HL-60/S4 treated with phorbol 12-myristate 13-acetate at 8.2 ng/mL for 4 days and 3 days (cell line): Measurements from ENCODE around the gene KRTAP9-3.
"Not testable (repeated sequence)": the region's sequence is repeated elsewhere in the genome, so short reads cannot be mapped to it uniquely, and the experiment has no call there.

Experiments
- in situ Hi-C: fragments of 300-500 bp; cut with MboI; formaldehyde crosslinking; loops from 2 replicates; pipeline ENCODE4 v1.15.0; 2022; ENCODE audit warnings: low sequenced_read_pairs

Gene KRTAP9-3, protein sequence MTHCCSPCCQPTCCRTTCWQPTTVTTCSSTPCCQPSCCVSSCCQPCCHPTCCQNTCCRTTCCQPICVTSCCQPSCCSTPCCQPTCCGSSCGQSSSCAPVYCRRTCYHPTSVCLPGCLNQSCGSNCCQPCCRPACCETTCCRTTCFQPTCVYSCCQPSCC

DNA sequence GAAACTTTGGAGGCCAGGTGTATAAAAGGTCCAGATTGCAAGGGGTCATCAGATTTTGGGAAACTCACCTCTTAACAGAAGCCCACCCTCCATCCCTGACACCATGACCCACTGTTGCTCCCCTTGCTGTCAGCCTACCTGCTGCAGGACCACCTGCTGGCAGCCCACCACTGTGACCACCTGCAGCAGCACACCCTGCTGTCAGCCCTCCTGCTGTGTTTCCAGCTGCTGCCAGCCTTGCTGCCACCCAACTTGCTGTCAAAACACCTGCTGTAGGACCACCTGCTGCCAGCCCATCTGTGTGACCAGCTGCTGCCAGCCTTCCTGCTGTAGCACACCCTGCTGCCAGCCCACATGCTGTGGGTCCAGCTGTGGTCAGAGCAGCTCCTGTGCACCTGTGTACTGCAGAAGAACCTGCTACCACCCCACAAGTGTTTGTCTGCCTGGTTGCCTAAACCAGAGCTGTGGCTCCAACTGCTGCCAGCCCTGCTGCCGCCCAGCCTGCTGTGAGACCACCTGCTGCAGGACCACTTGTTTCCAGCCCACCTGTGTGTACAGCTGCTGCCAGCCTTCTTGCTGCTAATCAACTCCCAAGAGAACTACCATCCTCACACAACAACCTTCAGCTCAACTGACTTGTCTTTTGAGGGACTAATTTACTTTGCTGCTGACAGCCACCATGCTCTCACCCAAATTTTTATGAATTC lies at the start of gene KRTAP9-3:
KRTAP9-3 (plus strand) TSS at position 51 of the 707 bp plus-strand sequence; CDS start at position 104, 53 bp downstream.
- in situ Hi-C loops = not testable (repeated sequence)

DNA sequence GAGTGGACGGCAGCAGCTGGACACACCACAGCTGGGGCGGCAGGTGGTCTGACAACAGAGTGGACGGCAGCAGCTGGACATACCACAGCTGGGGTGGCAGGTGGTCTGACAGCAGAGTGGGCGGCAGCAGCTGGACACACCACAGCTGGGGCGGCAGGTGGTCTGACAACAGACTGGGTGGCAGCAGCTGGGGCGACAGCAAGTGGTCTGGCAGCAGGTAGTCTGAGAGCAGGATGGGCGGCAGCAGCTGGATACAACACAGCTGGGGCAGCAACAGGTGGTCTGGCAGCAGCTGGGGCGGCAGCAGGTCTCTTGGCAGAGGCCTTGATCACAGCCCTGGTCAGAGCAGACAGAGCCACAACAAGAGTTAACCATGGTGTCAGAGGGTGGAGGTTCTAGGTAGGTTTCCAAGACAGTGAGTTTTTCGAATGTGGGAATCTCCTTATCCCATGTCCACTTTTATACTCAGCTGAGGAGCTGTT lies 47.7 kb upstream of the KRTAP9-3 start, which contains the start of gene KRTAP4-1:
KRTAP4-1 (minus strand) TSS at position 432 of the 482 bp plus-strand sequence; CDS start at position 375, 57 bp downstream.
- in situ Hi-C loops = no loop called here

DNA sequence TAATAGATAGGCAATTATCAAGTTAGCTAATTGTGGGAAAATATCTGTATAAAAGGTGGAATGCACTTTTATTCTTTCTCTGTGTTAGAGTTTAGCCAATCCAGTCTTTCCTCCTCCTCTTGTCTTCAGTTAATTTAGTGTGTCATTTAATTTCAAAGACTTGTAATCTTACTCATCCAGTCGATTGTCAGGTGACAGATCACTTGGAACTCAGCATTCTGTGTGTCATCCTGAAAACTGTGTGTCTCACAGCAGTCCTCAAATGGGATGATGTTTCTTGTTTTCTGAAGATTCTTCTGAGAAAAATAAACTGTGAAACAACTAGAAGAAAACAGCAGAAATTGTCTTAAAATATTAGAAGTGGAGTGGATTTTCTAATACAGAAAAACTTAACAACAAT lies 47.2 kb upstream of the KRTAP9-3 start:
- in situ Hi-C loops = no loop called here

DNA sequence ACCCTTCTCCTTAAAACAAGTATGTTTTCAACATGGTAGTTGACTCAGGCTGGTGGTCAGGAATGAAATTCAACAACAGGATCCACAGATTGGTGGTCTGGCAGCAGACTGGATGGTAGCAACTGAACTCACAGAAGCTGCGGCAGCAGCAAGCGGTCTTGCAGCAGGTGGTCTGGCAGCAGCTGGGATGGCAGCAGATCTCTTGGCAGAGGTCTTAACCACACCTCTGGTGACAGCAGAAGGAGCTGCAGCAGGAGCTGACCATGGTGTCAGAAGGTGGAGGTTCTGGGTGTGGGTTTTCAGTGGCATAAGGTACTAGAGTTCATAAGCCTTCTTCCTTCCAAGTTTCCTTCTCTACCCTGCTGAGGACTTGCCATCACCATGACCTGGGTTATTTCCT lies 45.4 kb upstream of the KRTAP9-3 start:
- in situ Hi-C loops = no loop called here

DNA sequence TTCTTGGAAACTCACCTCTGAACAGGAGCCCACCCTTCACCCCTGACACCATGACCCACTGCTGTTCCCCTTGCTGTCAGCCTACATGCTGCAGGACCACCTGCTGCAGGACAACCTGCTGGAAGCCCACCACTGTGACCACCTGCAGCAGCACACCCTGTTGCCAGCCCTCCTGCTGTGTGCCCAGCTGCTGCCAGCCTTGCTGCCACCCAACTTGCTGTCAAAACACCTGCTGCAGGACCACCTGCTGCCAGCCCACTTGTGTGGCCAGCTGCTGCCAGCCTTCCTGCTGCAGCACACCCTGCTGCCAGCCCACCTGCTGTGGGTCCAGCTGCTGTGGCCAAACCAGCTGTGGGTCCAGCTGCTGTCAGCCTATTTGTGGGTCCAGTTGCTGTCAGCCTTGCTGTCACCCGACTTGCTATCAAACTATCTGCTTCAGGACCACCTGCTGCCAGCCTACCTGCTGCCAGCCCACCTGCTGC lies 42.4 kb upstream of the KRTAP9-3 start, which contains the start of gene KRTAP9-1:
KRTAP9-1 (plus strand) TSS at position 51 of the 482 bp plus-strand sequence; CDS start at position 51, 0 bp downstream.
- in situ Hi-C loops = not testable (repeated sequence)

DNA sequence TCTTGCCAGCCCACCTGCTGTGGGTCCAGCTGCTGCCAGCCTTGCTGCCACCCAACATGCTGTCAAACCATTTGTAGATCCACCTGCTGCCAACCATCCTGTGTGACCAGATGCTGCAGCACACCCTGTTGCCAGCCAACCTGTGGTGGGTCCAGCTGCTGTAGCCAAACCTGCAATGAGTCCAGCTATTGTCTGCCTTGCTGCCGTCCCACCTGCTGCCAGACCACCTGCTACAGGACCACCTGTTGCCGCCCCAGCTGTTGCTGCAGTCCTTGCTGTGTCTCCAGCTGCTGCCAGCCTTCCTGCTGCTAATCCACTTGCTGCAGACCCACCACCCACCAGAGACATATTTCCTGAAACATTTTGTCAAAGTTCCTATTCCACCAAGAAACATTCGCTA lies 41.9 kb upstream of the KRTAP9-3 start:
- in situ Hi-C loops = no loop called here

DNA sequence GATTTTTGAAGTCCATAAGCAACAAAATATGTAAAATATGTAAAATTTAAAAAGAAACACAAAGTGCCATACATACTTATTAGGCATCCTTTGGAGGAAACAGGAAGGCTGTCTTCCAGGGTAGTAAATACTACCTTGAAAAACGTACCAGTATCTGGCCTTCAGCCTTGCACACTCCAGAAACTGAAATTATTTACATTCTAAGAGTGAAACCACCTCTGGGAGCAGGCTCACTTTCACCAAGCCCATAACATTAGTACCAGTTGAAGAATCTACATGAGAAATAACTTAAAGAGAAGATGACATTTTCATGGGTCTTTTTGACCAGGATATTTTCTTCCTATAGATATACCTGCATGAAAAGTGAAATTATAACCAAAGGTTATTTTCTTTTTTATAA lies 36.2 kb upstream of the KRTAP9-3 start:
- in situ Hi-C loops = no loop called here

DNA sequence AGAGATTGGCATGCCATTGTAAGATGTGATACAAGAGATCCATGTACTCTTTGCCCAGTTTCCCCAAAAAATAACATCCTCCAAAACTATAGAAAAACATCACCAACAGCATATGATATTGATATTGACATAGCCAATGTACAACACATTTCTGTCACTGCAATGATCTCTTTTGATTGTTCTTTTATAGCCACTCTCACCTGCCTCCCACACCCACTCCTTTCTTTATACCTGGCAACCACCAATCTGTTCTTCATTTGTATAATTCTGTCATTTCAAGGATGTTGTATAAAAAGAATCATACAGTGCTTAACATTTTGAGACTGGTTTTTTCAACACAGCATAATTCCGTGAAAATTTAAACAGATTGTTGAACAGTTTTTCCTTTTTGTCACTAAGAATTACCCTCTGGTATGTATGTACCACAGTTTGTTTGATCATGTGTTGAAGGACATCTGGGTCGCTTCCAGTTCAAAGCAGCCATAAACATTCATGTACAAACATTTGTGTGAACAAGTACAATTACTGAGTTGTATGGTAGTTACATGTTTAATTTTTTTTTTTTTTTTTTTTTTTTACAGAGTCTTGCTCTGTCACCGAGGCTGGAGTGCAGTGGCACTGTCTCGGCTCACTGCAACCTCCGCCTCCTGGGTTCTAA lies 32.7 kb upstream of the KRTAP9-3 start:
- in situ Hi-C loops = no loop called here

DNA sequence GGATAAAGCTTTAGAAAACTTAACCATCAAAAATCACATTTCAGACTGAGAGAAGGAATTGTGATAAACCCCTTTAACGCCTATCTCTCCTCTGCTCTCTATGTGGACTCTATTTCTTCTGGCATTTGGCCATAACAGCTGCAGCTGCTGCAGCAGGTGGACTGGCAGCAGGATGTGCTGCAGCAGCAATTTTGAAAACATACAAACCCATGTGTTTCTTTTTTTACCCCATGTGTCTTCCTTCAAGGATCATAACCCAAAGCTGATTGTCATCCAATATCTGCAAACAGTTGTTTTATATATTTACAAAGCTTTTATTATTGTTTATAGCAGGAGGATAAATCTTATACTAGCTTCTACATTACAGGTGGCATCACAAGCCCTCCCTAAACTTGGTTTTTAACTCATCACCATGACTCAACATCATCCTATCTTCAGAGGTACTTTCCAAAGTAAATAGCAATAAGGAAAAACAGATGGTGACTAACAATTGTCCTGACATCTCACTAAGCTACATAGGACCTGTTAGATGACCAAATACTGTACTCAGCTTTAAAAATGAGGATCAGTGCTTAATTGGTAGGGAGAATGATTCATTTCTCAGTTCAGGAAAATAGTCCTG lies 20.3 kb upstream of the KRTAP9-3 start:
- in situ Hi-C loops = no loop called here

DNA sequence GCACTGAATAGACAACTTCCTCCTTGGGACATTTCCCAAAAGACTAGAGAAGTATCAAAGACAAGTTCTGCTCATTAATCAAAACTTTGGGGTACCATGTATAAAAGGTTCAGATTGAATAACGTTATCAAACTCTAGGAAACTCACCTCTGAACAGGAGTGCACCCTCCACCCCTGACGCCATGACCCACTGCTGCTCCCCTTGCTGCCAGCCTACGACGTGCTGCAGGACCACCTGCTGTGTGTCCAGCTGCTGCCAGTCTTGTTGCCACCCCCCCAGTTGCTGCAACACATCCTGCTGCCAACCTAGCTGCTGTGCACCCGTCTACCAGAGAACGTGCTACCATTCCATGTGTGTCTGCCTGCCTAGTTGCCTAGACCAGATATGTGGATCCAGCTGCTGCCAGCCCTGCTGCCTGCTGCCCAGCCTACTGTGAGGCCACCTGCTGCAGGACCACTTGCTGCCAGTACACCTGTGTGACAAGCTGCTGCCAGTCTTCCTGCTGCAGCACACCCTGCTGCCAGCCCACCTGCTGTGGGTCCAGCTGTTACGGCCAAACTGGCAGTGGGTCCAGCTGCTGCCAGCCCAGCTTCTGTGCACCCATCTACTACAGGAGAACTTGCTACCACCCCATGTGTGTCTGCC lies 19.6 kb upstream of the KRTAP9-3 start:
- in situ Hi-C loops = no loop called here

DNA sequence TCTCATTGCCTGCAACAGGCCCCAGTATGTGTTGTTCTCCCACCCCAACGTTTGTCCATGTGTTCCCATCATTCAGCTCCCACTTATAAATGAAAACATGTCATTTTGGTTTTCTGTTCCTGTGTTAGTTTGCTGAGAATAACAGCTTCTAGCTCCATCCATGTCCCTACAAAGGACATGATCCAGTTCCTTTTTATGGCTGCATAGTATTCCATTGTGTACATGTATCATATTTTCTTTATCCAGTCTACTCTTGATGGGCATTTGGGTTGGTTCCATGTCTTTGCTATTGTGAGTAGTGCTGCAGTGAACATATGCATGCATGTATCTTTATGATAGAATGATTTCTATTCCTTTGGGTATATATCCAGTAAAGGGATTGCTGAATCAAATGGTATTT lies 16.6 kb upstream of the KRTAP9-3 start:
- in situ Hi-C loops = no loop called here

DNA sequence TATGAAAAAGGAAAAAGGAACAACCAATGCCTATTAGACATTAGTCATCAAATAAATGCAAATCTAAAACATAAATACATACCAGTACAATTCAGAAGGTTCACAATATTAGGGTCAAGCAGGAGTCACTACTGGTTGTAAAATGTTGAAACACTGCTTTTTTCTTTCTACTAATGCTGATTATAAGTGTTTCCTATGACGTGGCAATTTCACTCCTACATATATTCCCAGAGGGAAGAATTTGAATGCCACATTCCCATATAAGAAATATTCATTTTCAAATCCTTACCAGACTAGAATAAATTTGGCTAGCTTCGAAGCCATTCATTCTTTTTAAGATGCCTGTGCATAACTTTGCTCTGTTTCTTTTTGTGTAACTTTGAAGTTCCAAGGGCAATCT lies 8.4 kb upstream of the KRTAP9-3 start:
- in situ Hi-C loops = no loop called here

DNA sequence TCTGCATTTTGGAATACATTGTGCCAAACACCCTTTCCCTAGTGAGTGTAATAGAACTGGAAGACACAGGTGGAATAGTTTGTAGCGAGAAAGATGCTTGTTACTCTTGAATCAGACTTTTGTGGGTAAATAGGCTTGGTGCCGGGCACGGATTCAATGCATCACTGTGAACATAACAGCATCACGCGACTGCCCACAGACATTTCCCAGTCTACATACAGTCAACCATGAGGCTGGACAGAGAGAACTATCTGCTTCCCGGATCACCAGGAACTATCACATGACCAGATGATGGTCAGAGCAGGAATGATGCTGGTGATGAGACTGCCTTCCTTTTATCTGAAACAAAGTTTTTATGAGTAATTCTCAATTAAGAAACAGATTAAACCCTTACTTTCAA lies 6.2 kb upstream of the KRTAP9-3 start:
- in situ Hi-C loops = no loop called here

DNA sequence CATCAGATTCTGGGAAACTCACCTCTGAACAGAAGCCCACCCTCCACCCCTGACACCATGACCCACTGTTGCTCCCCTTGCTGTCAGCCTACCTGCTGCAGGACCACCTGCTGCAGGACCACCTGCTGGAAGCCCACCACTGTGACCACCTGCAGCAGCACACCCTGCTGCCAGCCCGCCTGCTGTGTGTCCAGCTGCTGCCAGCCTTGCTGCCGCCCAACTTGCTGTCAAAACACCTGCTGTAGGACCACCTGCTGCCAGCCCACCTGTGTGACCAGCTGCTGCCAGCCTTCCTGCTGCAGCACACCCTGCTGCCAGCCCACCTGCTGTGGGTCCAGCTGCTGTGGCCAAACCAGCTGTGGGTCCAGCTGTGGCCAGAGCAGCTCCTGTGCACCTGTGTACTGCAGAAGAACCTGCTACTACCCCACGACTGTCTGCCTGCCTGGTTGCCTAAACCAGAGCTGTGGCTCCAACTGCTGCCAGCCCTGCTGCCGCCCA lies 5.6 kb upstream of the KRTAP9-3 start, which contains the start of gene KRTAP9-2:
KRTAP9-2 (plus strand) TSS at position 51 of the 498 bp plus-strand sequence; CDS start at position 58, 7 bp downstream.
- in situ Hi-C loops = not testable (repeated sequence)

DNA sequence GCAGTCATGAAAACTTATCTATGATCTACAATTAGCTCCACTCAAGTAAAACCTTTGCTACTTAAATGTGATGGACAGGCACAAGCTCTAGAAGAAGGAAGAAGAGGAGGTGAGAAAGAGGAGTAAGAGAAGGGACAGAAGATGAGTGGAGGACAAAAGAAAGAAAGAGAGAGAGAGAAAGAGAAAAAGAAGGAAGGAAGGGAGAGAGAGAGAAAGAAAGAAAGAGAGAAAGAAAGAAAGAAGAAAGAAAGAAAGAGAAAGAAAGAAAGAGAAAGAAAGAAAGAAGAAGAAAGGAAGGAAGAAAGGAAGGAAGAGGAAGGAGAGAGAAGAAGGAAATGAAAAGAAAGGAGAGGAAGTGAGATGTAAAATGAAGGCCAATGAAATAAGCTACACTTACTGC lies 2.2 kb upstream of the KRTAP9-3 start:
- in situ Hi-C loops = no loop called here

DNA sequence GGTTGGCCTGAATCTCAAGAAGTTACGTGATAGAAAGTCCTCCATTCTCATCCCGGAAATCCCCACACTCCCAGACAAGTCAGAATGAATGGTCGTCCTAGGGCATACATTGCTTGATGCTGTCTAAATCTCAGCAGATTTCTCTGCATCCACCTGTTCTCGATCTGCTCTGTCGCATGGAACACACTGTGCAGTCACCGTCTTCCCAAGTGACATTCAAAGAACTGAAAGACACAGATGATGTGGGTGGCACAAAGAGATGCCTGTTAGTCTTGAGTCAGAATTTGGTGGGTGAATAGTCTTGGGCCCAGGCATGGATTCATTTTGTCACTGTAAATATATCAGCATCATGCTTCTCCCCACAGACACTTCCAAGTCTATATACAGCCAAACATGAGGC lies 518 bp upstream of the KRTAP9-3 start:
- in situ Hi-C loops = no loop called here

DNA sequence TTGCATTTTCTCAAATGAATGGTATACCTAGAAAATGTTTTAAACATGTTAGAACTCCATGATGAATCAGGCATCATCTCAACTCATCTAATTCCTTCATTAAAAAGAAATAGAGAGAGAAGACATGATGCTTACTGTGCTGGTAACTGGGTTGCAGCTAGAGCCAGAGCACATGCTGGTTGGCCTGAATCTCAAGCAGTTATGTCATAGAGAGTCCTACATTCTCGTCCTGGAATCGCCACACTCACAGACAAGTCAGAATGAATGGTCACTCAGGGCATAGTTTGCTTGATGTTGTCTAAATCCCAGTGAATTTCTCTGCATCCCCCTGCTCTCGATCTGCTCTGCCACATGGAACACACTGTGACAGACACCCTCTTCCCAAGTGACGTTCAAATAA lies 4.9 kb downstream of the KRTAP9-3 start:
- in situ Hi-C loops = not testable (repeated sequence)

DNA sequence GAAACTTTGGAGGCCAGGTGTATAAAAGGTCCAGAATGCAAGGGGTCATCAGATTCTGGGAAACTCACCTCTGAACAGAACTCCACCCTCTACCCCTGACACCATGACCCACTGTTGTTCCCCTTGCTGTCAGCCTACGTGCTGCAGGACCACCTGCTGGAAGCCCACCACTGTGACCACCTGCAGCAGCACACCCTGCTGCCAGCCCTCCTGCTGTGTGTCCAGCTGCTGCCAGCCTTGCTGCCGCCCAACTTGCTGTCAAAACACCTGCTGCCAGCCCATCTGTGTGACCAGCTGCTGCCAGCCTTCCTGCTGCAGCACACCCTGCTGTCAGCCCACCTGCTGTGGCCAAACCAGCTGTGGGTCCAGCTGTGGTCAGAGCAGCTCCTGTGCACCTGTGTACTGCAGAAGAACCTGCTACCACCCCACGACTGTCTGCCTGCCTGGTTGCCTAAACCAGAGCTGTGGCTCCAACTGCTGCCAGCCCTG lies 5.7 kb downstream of the KRTAP9-3 start, which contains the start of gene KRTAP9-8:
KRTAP9-8 (plus strand) TSS at position 51 of the 489 bp plus-strand sequence; CDS start at position 104, 53 bp downstream.
- in situ Hi-C loops = not testable (repeated sequence)

DNA sequence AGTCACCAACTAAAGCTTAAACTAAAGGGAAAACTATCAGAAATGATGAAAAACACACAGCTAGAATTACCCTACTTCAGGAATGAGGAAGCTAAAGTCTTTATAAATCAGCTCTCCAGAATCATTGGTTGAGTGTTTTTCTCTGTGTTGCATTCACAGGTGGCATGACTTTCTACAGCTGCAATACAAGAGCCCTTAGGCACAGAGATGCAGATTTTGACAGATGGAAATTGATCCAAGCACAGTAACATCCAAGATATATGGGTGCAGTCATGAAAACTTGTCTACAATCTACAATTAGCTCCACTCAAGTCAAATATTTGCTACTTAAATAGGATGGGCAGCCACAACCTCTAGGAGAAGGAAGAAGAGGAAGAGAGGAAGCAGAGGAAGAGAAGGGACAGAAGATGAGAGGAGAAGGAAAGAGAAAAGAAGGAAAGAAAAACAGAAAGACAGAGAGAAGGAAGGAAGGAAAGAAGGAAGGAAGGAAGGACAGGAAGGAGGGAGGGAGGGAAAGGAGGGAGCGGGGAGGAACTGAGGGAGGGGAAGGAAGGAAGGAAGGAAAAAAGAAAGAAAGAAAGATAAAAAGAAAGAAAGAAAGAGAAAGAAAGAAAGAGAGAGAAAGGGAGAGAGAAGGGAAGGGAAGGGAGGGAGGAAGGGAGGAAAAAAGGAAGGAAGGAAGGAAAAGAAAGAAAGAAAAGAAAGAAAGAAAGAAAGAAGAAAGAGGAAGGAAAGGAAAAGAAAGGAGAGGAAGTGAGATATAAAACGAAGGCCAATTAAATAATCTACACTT lies 14.9 kb downstream of the KRTAP9-3 start:
- in situ Hi-C loops = not testable (repeated sequence)
